Upper lobe of left lung (tissue), 6 donors: ENCODE data around the gene MYL4. TPM values are rescaled to one million over a fixed set of nuclear protein-coding genes. Genes with fewer than 3 reads are reported as not detected.
A peak's percentile ranks its signal among the peaks of the same experiment; 100 is the strongest.

Source experiments
- ATAC-seq, 2 donors: fragments of 200-7000 bp; cut with Tn5 transposase; one replicate each; pipeline ENCODE4 v1.9.1; 2022; ENCODE audit warnings: mild to moderate bottlenecking in 2 of 2, moderate library complexity in 2 of 2; ENCODE audit not compliant: low FRiP score in 2 of 2
- DNase-seq, 2 donors: peaks; one replicate each; pipeline ENCODE4 v3.0.0-alpha.2; 2019 to 2020
- H3K27ac ChIP-seq, 4 donors: fragments of 200-600 bp; sonication (generic); one replicate each; pipeline ENCODE4 v1.5.1; 2016 to 2019
- H3K27me3 ChIP-seq, 4 donors: fragments of 200-600 bp; sonication (generic); one replicate each; pipeline ENCODE4 v1.5.1; 2017 to 2019
- H3K36me3 ChIP-seq, 4 donors: fragments of 200-600 bp; sonication (generic); one replicate each; pipeline ENCODE4 v1.5.1; 2016 to 2019
- H3K4me1 ChIP-seq, 4 donors: fragments of 200-600 bp; sonication (generic); one replicate each; pipeline ENCODE4 v1.5.1; 2018 to 2019
- H3K4me3 ChIP-seq, 4 donors: fragments of 200-600 bp; sonication (generic); one replicate each; pipeline ENCODE4 v1.5.1; 2017 to 2019; ENCODE audit warnings: mild to moderate bottlenecking in 2 of 4, moderate library complexity in 1 of 4
- H3K9me3 ChIP-seq, 4 donors: fragments of 200-600 bp; sonication (generic); one replicate each; pipeline ENCODE4 v1.5.1; 2018 to 2019
- CTCF ChIP-seq, 6 experiments: fragments of 450-650 bp in 4 of 6; fragments of 200-600 bp in 2 of 6; sonication (generic) in 2 of 6; IDR thresholded peaks; one replicate each; pipeline ENCODE4 v1.5.1; 2016 to 2019; ENCODE audit warnings: antibody characterized with exemption in 6 of 6
- EP300 ChIP-seq, 4 donors: sonication (generic); formaldehyde crosslinking; IDR thresholded peaks; one replicate each; pipeline ENCODE4 v1.5.1; 2017; ENCODE audit warnings: antibody characterized with exemption in 4 of 4, control low read depth in 2 of 4
- POLR2A ChIP-seq, 4 donors: fragments of 450-650 bp; IDR thresholded peaks; one replicate each; pipeline ENCODE4 v1.5.1; 2016 to 2017; ENCODE audit warnings: antibody characterized with exemption in 4 of 4, mild to moderate bottlenecking in 2 of 4
- POLR2AphosphoS5 ChIP-seq, 2 donors: sonication (generic); formaldehyde crosslinking; IDR thresholded peaks; one replicate each; pipeline ENCODE4 v1.5.1; 2017; ENCODE audit warnings: antibody characterized with exemption in 2 of 2
- WGBS, 2 donors: methylation state at CpG; one replicate each; pipeline ENCODE4 v1.1.5; 2017 to 2018; 5-methylcytosine and 5-hydroxymethylcytosine counted together
- total RNA-seq, 6 donors: library from RNA; depleted of rRNA in 4 of 6; stranded (reverse); fragments of >200 nt in 4 of 6; gene quantifications; one replicate each; pipeline versions ENCODE4 v1.1.0 to v1.2.1, GENCODE V29; 2016 to 2021
- donor health status: DM: no; HTN: no; CAD: no; lungs with moderate emphysema.
- donor health status: DM: no; HTN: yes; CAD: no; lungs with severe emphysema.

The MYL4 gene
- total RNA-seq, 6 donors from 2014 or later = 1.4 to 3.1 (median 1.6) TPM; not detected in 3

GRCh38 chr17:47207143-47208067 is 1.7 kb upstream of the MYL4 start:
- TF ChIP-seq POLR2A (IDR thresholded peaks at IDR 0.05) (no peak), EP300 (IDR thresholded peaks at IDR 0.05) (no peak), POLR2AphosphoS5 (IDR thresholded peaks at IDR 0.05) (no peak), CTCF (IDR thresholded peaks at IDR 0.05) (no peak)
- no peak overlapping the region for H3K4me3 ChIP-seq
- no peaks in the 10 kb centered on the region for H3K36me3 ChIP-seq
- peaks cover 17 to 33% (median 23%) of the 10 kb centered on the region in 4 donors for H3K4me1 ChIP-seq
- 85 to 88% methylated on average over 8 of the region's 8 CpGs for WGBS, 2 donors
- no peak for ATAC-seq
- peak overlapping the region in 2 of 4 donors; percentile 80 to 82 for H3K27ac ChIP-seq
- no peaks in the 10 kb centered on the region for H3K9me3 ChIP-seq
- no peaks in the 10 kb centered on the region for H3K27me3 ChIP-seq
- no peak for DNase-seq

DNA sequence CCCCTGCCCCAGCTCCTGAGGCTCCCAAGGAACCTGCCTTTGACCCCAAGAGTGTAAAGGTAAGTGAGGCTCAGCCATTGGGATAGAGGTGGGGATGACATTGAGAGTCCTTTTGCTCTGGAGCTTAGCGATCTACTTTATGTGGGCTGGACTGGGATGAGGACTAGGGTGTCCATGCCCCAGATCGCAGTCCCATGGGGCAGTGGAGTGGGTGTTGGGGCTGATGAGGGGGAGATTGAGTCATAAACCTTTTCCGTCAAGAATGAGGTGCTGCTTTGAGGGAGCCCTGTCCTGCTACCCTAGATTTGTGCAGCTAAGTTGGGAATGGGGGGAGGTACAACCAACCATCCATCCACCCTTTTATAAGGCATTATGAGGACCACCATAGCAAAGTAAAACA is 351 bp downstream of the MYL4 start:
- ATAC-seq = no peak
- no peak for TF ChIP-seq POLR2A (IDR thresholded peaks at IDR 0.05)
- TF ChIP-seq EP300 (IDR thresholded peaks at IDR 0.05) = no peak
- TF ChIP-seq POLR2AphosphoS5 (IDR thresholded peaks at IDR 0.05) = no peak
- no peak for TF ChIP-seq CTCF (IDR thresholded peaks at IDR 0.05)
- peak overlapping the region in 1 of 4 donors; percentile 35 for H3K27ac ChIP-seq

DNA sequence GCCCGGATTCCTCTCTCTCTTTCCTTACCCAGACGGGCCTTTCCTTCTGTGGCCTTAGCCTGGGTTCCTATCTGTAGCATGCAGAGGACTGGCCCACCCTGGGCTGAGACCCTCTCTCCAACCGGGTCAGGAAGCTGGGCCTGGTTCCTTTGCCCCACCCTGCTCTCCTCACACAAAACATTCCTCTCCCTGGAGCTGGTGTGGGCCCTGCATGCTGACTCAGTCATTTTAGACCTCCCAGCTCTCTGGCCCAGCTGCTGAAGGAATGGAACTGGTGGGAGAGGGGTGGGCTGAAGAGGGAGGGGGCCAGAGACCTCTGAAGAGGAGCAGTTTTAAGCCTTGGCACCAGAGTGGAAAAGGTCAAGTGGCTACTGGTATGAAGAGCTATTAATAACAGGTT is 957 bp downstream of the MYL4 start:
- ATAC-seq (no peak), DNase-seq (no peak)
- Histone ChIP-seq H3K36me3 (no peaks in the 10 kb centered on the region), H3K27me3 (no peaks in the 10 kb centered on the region), H3K27ac (peak overlapping the region in 1 of 4 donors; percentile 35), H3K9me3 (no peaks in the 10 kb centered on the region), H3K4me1 (peaks cover 10 to 20% (median 12%) of the 10 kb centered on the region in 4 donors), H3K4me3 (no peak overlapping the region)
- 38 to 67% methylated on average over 3 of the region's 3 CpGs for WGBS, 2 donors
- TF ChIP-seq POLR2AphosphoS5 (IDR thresholded peaks at IDR 0.05) = no peak
- no peak for TF ChIP-seq CTCF (IDR thresholded peaks at IDR 0.05)
- no peak for TF ChIP-seq POLR2A (IDR thresholded peaks at IDR 0.05)
- TF ChIP-seq EP300 (IDR thresholded peaks at IDR 0.05) = no peak

More for the DNA sequence above, 351 bp downstream of the MYL4 start:
- no peaks in the 10 kb centered on the region for H3K36me3 ChIP-seq
- WGBS, 2 donors = 96 to 100% methylated on average over 3 of the region's 3 CpGs
- H3K9me3 ChIP-seq = no peaks in the 10 kb centered on the region
- H3K4me1 ChIP-seq = peaks cover 16 to 26% (median 18%) of the 10 kb centered on the region in 4 donors
- no peak for DNase-seq
- no peak overlapping the region for H3K4me3 ChIP-seq
- no peaks in the 10 kb centered on the region for H3K27me3 ChIP-seq

DNA sequence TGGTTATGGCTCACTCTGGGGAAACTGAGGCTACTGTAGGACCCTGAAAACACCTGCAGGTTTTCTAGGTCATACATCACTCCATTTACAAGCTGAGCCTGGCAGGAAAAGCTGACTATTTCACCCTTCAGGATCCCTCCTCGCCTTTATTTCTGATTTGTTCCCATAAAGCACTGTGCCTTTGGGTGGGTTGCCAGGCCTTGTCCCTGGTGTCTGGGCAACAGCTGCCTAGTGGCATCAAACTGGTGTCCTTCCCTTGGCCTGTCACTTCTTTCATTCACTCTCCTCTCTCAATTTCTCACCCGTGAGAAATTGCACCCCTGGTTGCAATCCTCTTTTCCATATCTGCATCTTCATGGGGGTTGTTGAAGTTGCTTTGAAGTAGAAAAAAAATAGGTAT is 1.6 kb downstream of the MYL4 start:
- no peaks in the 10 kb centered on the region for H3K27me3 ChIP-seq
- no peak overlapping the region for H3K4me3 ChIP-seq
- TF ChIP-seq EP300 (IDR thresholded peaks at IDR 0.05) = no peak
- no peak for TF ChIP-seq CTCF (IDR thresholded peaks at IDR 0.05)
- no peak for TF ChIP-seq POLR2A (IDR thresholded peaks at IDR 0.05)
- TF ChIP-seq POLR2AphosphoS5 (IDR thresholded peaks at IDR 0.05) = no peak
- peaks cover 3 to 14% (median 5%) of the 10 kb centered on the region in 4 donors for H3K4me1 ChIP-seq
- no peaks in the 10 kb centered on the region for H3K36me3 ChIP-seq
- ATAC-seq (no peak), DNase-seq (no peak)
- WGBS, 2 donors = 87 to 88% methylated on average over 2 of the region's 2 CpGs
- no peaks in the 10 kb centered on the region for H3K9me3 ChIP-seq
- H3K27ac ChIP-seq = no peak overlapping the region
